SK-N-SH treated with all-trans-retinoic acid at 6 μM for 48 hours (cell line): Measurements from ENCODE around the gene MIGA2.

Experiments
- ATAC-seq: fragments of 200-7000 bp; cut with Tn5 transposase; 3 replicates; pipeline ENCODE4 v1.9.1; 2020; ENCODE audit warnings: mild to moderate bottlenecking, moderate library complexity
- BACH2 ChIP-seq: fragments of 250-450 bp; sonication (Bioruptor Pico); IDR thresholded peaks from 2 replicates; pipeline ENCODE4 v1.9.0; 2021; ENCODE audit warnings: mild to moderate bottlenecking, borderline replicate concordance
- CREB5 ChIP-seq: fragments of 250-450 bp; sonication (Bioruptor Pico); IDR thresholded peaks from 2 replicates; pipeline ENCODE4 v1.5.1; 2020; ENCODE audit warnings: low read depth, mild to moderate bottlenecking, moderate library complexity
- CSDC2 ChIP-seq: fragments of 250-450 bp; sonication (Bioruptor Pico); IDR thresholded peaks from 2 replicates; pipeline ENCODE4 v1.5.0; 2020; ENCODE audit warnings: mild to moderate bottlenecking, moderate library complexity
- ESRRG ChIP-seq: fragments of 250-450 bp; sonication (Bioruptor Pico); IDR thresholded peaks from 2 replicates; pipeline ENCODE4 v1.6.1; 2021; ENCODE audit warnings: mild to moderate bottlenecking
- GLIS3 ChIP-seq: fragments of 250-450 bp; sonication (Bioruptor Pico); IDR thresholded peaks from 2 replicates; pipeline ENCODE4 v1.5.0; 2020; ENCODE audit warnings: mild to moderate bottlenecking, moderate library complexity
- ISL1 ChIP-seq: fragments of 250-450 bp; sonication (Bioruptor Pico); IDR thresholded peaks from 2 replicates; pipeline ENCODE4 v2.1.2; 2022; ENCODE audit warnings: mild to moderate bottlenecking, moderate library complexity
- OSR1 ChIP-seq: fragments of 250-450 bp; sonication (Bioruptor Pico); IDR thresholded peaks from 2 replicates; pipeline ENCODE4 v1.8.0; 2022; ENCODE audit warnings: moderate library complexity, mild to moderate bottlenecking, inconsistent platforms
- POU6F1 ChIP-seq: fragments of 250-450 bp; sonication (Bioruptor Pico); IDR thresholded peaks from 2 replicates; pipeline ENCODE4 v1.8.0; 2021; ENCODE audit warnings: low read depth, mild to moderate bottlenecking, moderate library complexity, borderline replicate concordance
- PPARA ChIP-seq: fragments of 250-450 bp; sonication (Bioruptor Pico); IDR thresholded peaks from 2 replicates; pipeline ENCODE4 v1.5.0; 2020; ENCODE audit warnings: mild to moderate bottlenecking, borderline replicate concordance
- RARB ChIP-seq: fragments of 250-450 bp; sonication (Bioruptor Pico); IDR thresholded peaks from 2 replicates; pipeline ENCODE4 v1.8.0; 2021; ENCODE audit warnings: mild to moderate bottlenecking, moderate library complexity
- SNAI2 ChIP-seq: fragments of 250-450 bp; sonication (Bioruptor Pico); IDR thresholded peaks from 2 replicates; pipeline ENCODE4 v1.5.0; 2020; ENCODE audit warnings: mild to moderate bottlenecking, moderate library complexity
- TCF4 ChIP-seq: fragments of 250-450 bp; sonication (Bioruptor Pico); IDR thresholded peaks from 2 replicates; pipeline ENCODE4 v1.8.0; 2021; ENCODE audit warnings: mild to moderate bottlenecking, moderate library complexity, borderline replicate concordance
- TOX ChIP-seq: fragments of 250-450 bp; sonication (Bioruptor Pico); IDR thresholded peaks from 2 replicates; pipeline ENCODE4 v1.8.0; 2021; ENCODE audit warnings: mild to moderate bottlenecking, moderate library complexity, borderline replicate concordance
- ZC3H10 ChIP-seq: fragments of 250-450 bp; sonication (Bioruptor Pico); IDR thresholded peaks from 2 replicates; pipeline ENCODE4 v1.5.1; 2021; ENCODE audit warnings: mild to moderate bottlenecking, moderate library complexity
- ZFP3 ChIP-seq: fragments of 250-450 bp; sonication (Bioruptor Pico); IDR thresholded peaks from 2 replicates; pipeline ENCODE4 v1.5.0; 2020; ENCODE audit warnings: mild to moderate bottlenecking, moderate library complexity
- ZFP30 ChIP-seq: fragments of 450-650 bp; formaldehyde crosslinking; IDR thresholded peaks from 2 replicates; pipeline ENCODE4 v1.5.0; 2022; ENCODE audit warnings: mild to moderate bottlenecking, moderate library complexity
- ZNF565 ChIP-seq: fragments of 450-650 bp; formaldehyde crosslinking; conservative IDR thresholded peaks from 2 replicates; pipeline ENCODE4 v1.5.0; 2020; ENCODE audit warnings: low read depth, mild to moderate bottlenecking, moderate library complexity
- ZNF70 ChIP-seq: fragments of 450-650 bp; formaldehyde crosslinking; IDR thresholded peaks from 2 replicates; pipeline ENCODE4 v1.5.0; 2020; ENCODE audit warnings: mild to moderate bottlenecking, moderate library complexity
- ZNF8 ChIP-seq: fragments of 450-650 bp; formaldehyde crosslinking; IDR thresholded peaks from 2 replicates; pipeline ENCODE4 v1.5.0; 2020; ENCODE audit warnings: mild to moderate bottlenecking, moderate library complexity
- TF ChIP-seq, protein P1 (sequence below): fragments of 250-450 bp; sonication (Bioruptor Pico); IDR thresholded peaks from 2 replicates; pipeline ENCODE4 v1.5.0; 2020; ENCODE audit warnings: mild to moderate bottlenecking, moderate library complexity
- TF ChIP-seq, protein P2 (sequence below): fragments of 250-450 bp; sonication (Bioruptor Pico); IDR thresholded peaks from 2 replicates; pipeline ENCODE4 v1.8.0; 2020; ENCODE audit warnings: mild to moderate bottlenecking, moderate library complexity, borderline replicate concordance

MIGA2 gene

GRCh38 chr9:129078691-129079503, 42.5 kb downstream of the MIGA2 start:
- ATAC-seq, result no peak
- TF ChIP-seq ISL1 (CRISPR knock-in tag) (no peak), GLIS3 (no peak), ZFP3 (CRISPR knock-in tag) (no peak), ZNF8 (CRISPR knock-in tag) (no peak), ZC3H10 (no peak)
- TF ChIP-seq, all 23 proteins: peak for 0

- TF ChIP-seq OSR1 (CRISPR knock-in tag) (no peak), ZNF565 (CRISPR knock-in tag) (no peak), PPARA (CRISPR knock-in tag) (no peak), BACH2 (CRISPR knock-in tag) (no peak), GLIS3 (no peak)
- ATAC-seq, result no peak
Observed at GRCh38 chr9:129079829-129080228, 43.4 kb downstream of the MIGA2 start.

- no peak for TF ChIP-seq ZNF565 (CRISPR knock-in tag)
- TF ChIP-seq TCF4 (CRISPR knock-in tag), result no peak
- TF ChIP-seq POU6F1 (CRISPR knock-in tag), result no peak
- TF ChIP-seq CSDC2 (CRISPR knock-in tag), result no peak
- TF ChIP-seq ZC3H10, result no peak
- TF ChIP-seq ZFP30, result no peak
- TF ChIP-seq CREB5 (CRISPR knock-in tag), result no peak
- TF ChIP-seq RARB (CRISPR knock-in tag), result no peak
- TF ChIP-seq PPARA (CRISPR knock-in tag), result no peak
- no peak for TF ChIP-seq ZFP3 (CRISPR knock-in tag)
- TF ChIP-seq, protein P1, sequence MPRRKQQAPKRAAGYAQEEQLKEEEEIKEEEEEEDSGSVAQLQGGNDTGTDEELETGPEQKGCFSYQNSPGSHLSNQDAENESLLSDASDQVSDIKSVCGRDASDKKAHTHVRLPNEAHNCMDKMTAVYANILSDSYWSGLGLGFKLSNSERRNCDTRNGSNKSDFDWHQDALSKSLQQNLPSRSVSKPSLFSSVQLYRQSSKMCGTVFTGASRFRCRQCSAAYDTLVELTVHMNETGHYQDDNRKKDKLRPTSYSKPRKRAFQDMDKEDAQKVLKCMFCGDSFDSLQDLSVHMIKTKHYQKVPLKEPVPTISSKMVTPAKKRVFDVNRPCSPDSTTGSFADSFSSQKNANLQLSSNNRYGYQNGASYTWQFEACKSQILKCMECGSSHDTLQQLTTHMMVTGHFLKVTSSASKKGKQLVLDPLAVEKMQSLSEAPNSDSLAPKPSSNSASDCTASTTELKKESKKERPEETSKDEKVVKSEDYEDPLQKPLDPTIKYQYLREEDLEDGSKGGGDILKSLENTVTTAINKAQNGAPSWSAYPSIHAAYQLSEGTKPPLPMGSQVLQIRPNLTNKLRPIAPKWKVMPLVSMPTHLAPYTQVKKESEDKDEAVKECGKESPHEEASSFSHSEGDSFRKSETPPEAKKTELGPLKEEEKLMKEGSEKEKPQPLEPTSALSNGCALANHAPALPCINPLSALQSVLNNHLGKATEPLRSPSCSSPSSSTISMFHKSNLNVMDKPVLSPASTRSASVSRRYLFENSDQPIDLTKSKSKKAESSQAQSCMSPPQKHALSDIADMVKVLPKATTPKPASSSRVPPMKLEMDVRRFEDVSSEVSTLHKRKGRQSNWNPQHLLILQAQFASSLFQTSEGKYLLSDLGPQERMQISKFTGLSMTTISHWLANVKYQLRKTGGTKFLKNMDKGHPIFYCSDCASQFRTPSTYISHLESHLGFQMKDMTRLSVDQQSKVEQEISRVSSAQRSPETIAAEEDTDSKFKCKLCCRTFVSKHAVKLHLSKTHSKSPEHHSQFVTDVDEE (CRISPR knock-in tag), result no peak
- no peak for TF ChIP-seq BACH2 (CRISPR knock-in tag)
- no peak for TF ChIP-seq ESRRG
- no peak for TF ChIP-seq TOX
- TF ChIP-seq SNAI2 (CRISPR knock-in tag), result no peak
- no peak for TF ChIP-seq ISL1 (CRISPR knock-in tag)
- no peak for TF ChIP-seq ZNF8 (CRISPR knock-in tag)
- TF ChIP-seq, protein P2, sequence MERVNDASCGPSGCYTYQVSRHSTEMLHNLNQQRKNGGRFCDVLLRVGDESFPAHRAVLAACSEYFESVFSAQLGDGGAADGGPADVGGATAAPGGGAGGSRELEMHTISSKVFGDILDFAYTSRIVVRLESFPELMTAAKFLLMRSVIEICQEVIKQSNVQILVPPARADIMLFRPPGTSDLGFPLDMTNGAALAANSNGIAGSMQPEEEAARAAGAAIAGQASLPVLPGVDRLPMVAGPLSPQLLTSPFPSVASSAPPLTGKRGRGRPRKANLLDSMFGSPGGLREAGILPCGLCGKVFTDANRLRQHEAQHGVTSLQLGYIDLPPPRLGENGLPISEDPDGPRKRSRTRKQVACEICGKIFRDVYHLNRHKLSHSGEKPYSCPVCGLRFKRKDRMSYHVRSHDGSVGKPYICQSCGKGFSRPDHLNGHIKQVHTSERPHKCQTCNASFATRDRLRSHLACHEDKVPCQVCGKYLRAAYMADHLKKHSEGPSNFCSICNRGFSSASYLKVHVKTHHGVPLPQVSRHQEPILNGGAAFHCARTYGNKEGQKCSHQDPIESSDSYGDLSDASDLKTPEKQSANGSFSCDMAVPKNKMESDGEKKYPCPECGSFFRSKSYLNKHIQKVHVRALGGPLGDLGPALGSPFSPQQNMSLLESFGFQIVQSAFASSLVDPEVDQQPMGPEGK (CRISPR knock-in tag), result no peak
- TF ChIP-seq ZNF70 (CRISPR knock-in tag), result no peak
- ATAC-seq, result no peak
Observed at GRCh38 chr9:129080298-129080600, 43.8 kb downstream of the MIGA2 start.
